Anterior cingulate cortex (tissue), 58 donors: Measurements from ENCODE around the gene RP9.

Source experiments
- DNase-seq, 58 donors: peaks; one replicate each; lab custom pipeline; 2025; lab: John Stamatoyannopoulos, UW

Gene RP9

GRCh38 chr7:33109005-33109757 lies at the start of gene RP9:
Gene RP9 (minus strand): TSS chr7:33109404. CDS start chr7:33109372, 32 bp downstream.
- peak in 54 of 58 donors; percentile 6 to 77 (median 51) for DNase-seq

- DNase-seq, result no peak
These were observed 48.6 kb upstream of the RP9 start for GRCh38 chr7:33157781-33158180.

GRCh38 chr7:33157311-33157710 lies 48.1 kb upstream of the RP9 start:
- no peak for DNase-seq

- no peak for DNase-seq
These were observed 47.2 kb upstream of the RP9 start for GRCh38 chr7:33156441-33156840.

GRCh38 chr7:33155811-33156210 lies 46.6 kb upstream of the RP9 start:
- DNase-seq, result no peak

GRCh38 chr7:33152087-33152486 lies 42.9 kb upstream of the RP9 start:
- DNase-seq, result no peak

GRCh38 chr7:33145156-33145555 lies 36.0 kb upstream of the RP9 start:
- DNase-seq, result no peak

GRCh38 chr7:33143996-33144718 lies 35.0 kb upstream of the RP9 start:
- peak in 1 of 58 donors; percentile 11 for DNase-seq

GRCh38 chr7:33142585-33142984 lies 33.4 kb upstream of the RP9 start:
- DNase-seq, result no peak

GRCh38 chr7:33137103-33137502 lies 27.9 kb upstream of the RP9 start:
- DNase-seq, result no peak

GRCh38 chr7:33130184-33130583 lies 21.0 kb upstream of the RP9 start:
- no peak for DNase-seq

- DNase-seq, result peak in 1 of 58 donors; percentile 45
These were observed 20.6 kb upstream of the RP9 start for GRCh38 chr7:33129806-33130153.

- peak; percentile 68 to 99 (median 96) for DNase-seq
These were observed 20.0 kb upstream of the RP9 start, which contains the start of gene BBS9 for GRCh38 chr7:33128990-33129805. Gene BBS9 (plus strand): TSS chr7:33129564. CDS start chr7:33146253, 16,689 bp downstream.

GRCh38 chr7:33128631-33128989 lies 19.4 kb upstream of the RP9 start:
- no peak for DNase-seq

GRCh38 chr7:33127085-33127484 lies 17.9 kb upstream of the RP9 start:
- DNase-seq, result no peak

- no peak for DNase-seq
These were observed 9.2 kb upstream of the RP9 start for GRCh38 chr7:33118383-33118782.

- no peak for DNase-seq
These were observed 5.8 kb upstream of the RP9 start for GRCh38 chr7:33114976-33115375.

- DNase-seq, result no peak
These were observed 2.4 kb upstream of the RP9 start for GRCh38 chr7:33111614-33112013.

GRCh38 chr7:33109758-33110238 lies 594 bp upstream of the RP9 start:
- DNase-seq, result peak in 16 of 58 donors; percentile 1 to 51 (median 12)

- no peak for DNase-seq
These were observed 625 bp downstream of the RP9 start for GRCh38 chr7:33108554-33109004.
